GM08714 (cell line): ENCODE data around the gene PPP1R1B.

Experiments used
- H3K4me3 ChIP-seq: fragments of 200-500 bp; sonication (Bioruptor generic); 2 replicates; pipeline ENCODE4 v1.5.1; 2014; ENCODE audit warnings: mild to moderate bottlenecking, low read length, inconsistent platforms
- ZNF274 ChIP-seq: IDR thresholded peaks from 2 replicates; pipeline ENCODE4 v1.6.1; 2012; ENCODE audit warnings: mild to moderate bottlenecking, low read depth, low read length

Gene PPP1R1B

GRCh38 chr17:39597372-39598046 lies 29.2 kb upstream of the PPP1R1B start:
- H3K4me3 ChIP-seq: no peak overlapping the region
- TF ChIP-seq ZNF274: no peak

GRCh38 chr17:39598047-39598481 lies 28.7 kb upstream of the PPP1R1B start:
- H3K4me3 ChIP-seq: no peak overlapping the region
- TF ChIP-seq ZNF274: no peak

GRCh38 chr17:39598630-39599003 lies 28.1 kb upstream of the PPP1R1B start:
- TF ChIP-seq ZNF274: no peak
- no peak overlapping the region for H3K4me3 ChIP-seq

GRCh38 chr17:39599004-39599664 lies 27.6 kb upstream of the PPP1R1B start:
- no peak for TF ChIP-seq ZNF274
- H3K4me3 ChIP-seq: no peak overlapping the region

GRCh38 chr17:39599665-39600231 lies 27.0 kb upstream of the PPP1R1B start:
- no peak overlapping the region for H3K4me3 ChIP-seq
- no peak for TF ChIP-seq ZNF274

GRCh38 chr17:39600288-39600996 lies 26.3 kb upstream of the PPP1R1B start:
- no peak for TF ChIP-seq ZNF274
- H3K4me3 ChIP-seq: no peak overlapping the region

GRCh38 chr17:39600997-39601597 lies 25.7 kb upstream of the PPP1R1B start:
- no peak overlapping the region for H3K4me3 ChIP-seq
- no peak for TF ChIP-seq ZNF274

GRCh38 chr17:39601758-39602532 lies 24.8 kb upstream of the PPP1R1B start:
- no peak overlapping the region for H3K4me3 ChIP-seq

GRCh38 chr17:39602533-39603303 lies 24.0 kb upstream of the PPP1R1B start:
- no peak for TF ChIP-seq ZNF274
- H3K4me3 ChIP-seq: no peak overlapping the region

More at GRCh38 chr17:39601758-39602532, 24.8 kb upstream of the PPP1R1B start:
- TF ChIP-seq ZNF274: no peak

GRCh38 chr17:39603304-39604016 lies 23.3 kb upstream of the PPP1R1B start:
- no peak for TF ChIP-seq ZNF274
- no peak overlapping the region for H3K4me3 ChIP-seq

GRCh38 chr17:39604911-39605491 lies 21.8 kb upstream of the PPP1R1B start:
- H3K4me3 ChIP-seq: no peak overlapping the region
- TF ChIP-seq ZNF274: no peak

- no peak for TF ChIP-seq ZNF274
- no peak overlapping the region for H3K4me3 ChIP-seq
These were observed 21.0 kb upstream of the PPP1R1B start for GRCh38 chr17:39605492-39606433.
